Adrenal gland (tissue), 12 donors: ENCODE data around the gene NCK2. TPM values are rescaled to one million over a fixed set of nuclear protein-coding genes. Genes with fewer than 3 reads are reported as not detected.

Experiments used
- DNase-seq, 7 donors: peaks; one replicate each; pipeline ENCODE4 v3.0.0-alpha.2; 2019 to 2020
- H3K27ac ChIP-seq, 5 donors: fragments of 200-600 bp; sonication (generic) in 4 of 5; 1 replicate in 3 of 5; 2 replicates in 2 of 5; pipeline versions ENCODE4 v1.5.1 to v1.8.0; 2016 to 2020; ENCODE audit warnings: mild to moderate bottlenecking in 1 of 5
- H3K27me3 ChIP-seq: fragments of 200-600 bp; 2 replicates; pipeline ENCODE4 v1.8.0; 2021
- H3K36me3 ChIP-seq, 2 donors: fragments of 200-600 bp; replicated peaks in 1 of 2; 1 replicate in 1 of 2; 2 replicates in 1 of 2; pipeline versions ENCODE4 v1.5.1 to v1.8.0; 2018 to 2022
- H3K4me1 ChIP-seq, 2 donors: fragments of 200-600 bp; replicated peaks in 1 of 2; 1 replicate in 1 of 2; 2 replicates in 1 of 2; pipeline versions ENCODE4 v1.5.1 to v1.8.0; 2018 to 2021
- H3K4me3 ChIP-seq, 4 donors: fragments of 200-600 bp; sonication (generic) in 3 of 4; one replicate each; pipeline ENCODE4 v1.5.1; 2016 to 2018
- H3K9me3 ChIP-seq, 3 donors: fragments of 200-600 bp; sonication (generic) in 1 of 3; replicated peaks in 1 of 3; 1 replicate in 2 of 3; 2 replicates in 1 of 3; pipeline versions ENCODE4 v1.5.1 to v1.8.0; 2016 to 2021
- CTCF ChIP-seq, 6 experiments: fragments of 450-650 bp in 4 of 6; fragments of 200-600 bp in 2 of 6; sonication (generic) in 1 of 6; IDR thresholded peaks; 1 replicate in 5 of 6; 2 replicates in 1 of 6; pipeline versions ENCODE4 v1.5.1 to v1.8.0; 2016 to 2021; ENCODE audit warnings: antibody characterized with exemption in 6 of 6, mild to moderate bottlenecking in 2 of 6, moderate library complexity in 1 of 6
- POLR2A ChIP-seq, 2 donors: fragments of 450-650 bp; IDR thresholded peaks; one replicate each; pipeline ENCODE4 v1.6.1; 2017; ENCODE audit warnings: antibody characterized with exemption in 2 of 2, mild to moderate bottlenecking in 2 of 2, moderate library complexity in 1 of 2
- WGBS, 4 donors: extraction: QIAGEN DNeasy Blood & Tissue Kit in 2 of 4; methylation state at CpG; one replicate each; pipeline versions ENCODE4 v1.1.5 to v1.1.7; 2013 to 2017; 5-methylcytosine and 5-hydroxymethylcytosine counted together
- intact Hi-C, 2 donors: fragments of 100-400 bp; cut with DNase I; formaldehyde crosslinking; loops; one replicate each; pipeline versions ENCODE4 v1.14.1 to v1.15.0; 2022 to 2023
- polyA plus RNA-seq, 3 donors: library from polyadenylated mRNA; stranded (reverse); fragments of 200-250 nt in 2 of 3; fragments of 350-450 nt in 1 of 3; fragmentation: Illumina TruSeq in 1 of 3; extraction: RNeasy Lipid Tissue Mini Kit (QIAGEN cat#74804) in 1 of 3; gene quantifications; one replicate each; pipeline ENCODE4 v1.2.3, GENCODE V29; 2013 to 2014
- total RNA-seq, 9 donors: library from RNA; depleted of rRNA in 4 of 9; stranded (reverse); fragments of >200 nt in 4 of 9; fragments of 120-200 nt in 1 of 9; fragmentation: NEBNext Ultra II Directional in 1 of 9; extraction: Animal tissue kit (Norgen Biotek cat#: 25700) in 1 of 9; gene quantifications; one replicate each; pipeline versions ENCODE4 v1.1.0 to v1.2.4, GENCODE V29; 2013 to 2023
- donor health status: healthy with polysubstance abuse.
- donor health status: Bipolar disorder and iron deficiency.
- donor health status: DM: yes; HTN: yes; CAD: no.
- donor health status: DM: no; HTN: no; CAD: no.
- donor health status: DM: no; HTN: no; CAD: no.
- donor health status: DM: yes; HTN: yes; CAD: no.

NCK2 gene
- total and polyA plus RNA-seq, 12 donors: 13.7 to 56.0 (median 37.3) TPM

- Histone ChIP-seq H3K36me3 (no peaks in the 10 kb centered on the region), H3K27me3 (no peaks in the 10 kb centered on the region), H3K27ac (no peak overlapping the region), H3K4me3 (no peak overlapping the region), H3K9me3 (no peaks in the 10 kb centered on the region), H3K4me1 (peaks cover 25 to 71% of the 10 kb centered on the region in 2 donors)
- intact Hi-C loops: no loop called here
- TF ChIP-seq POLR2A (IDR thresholded peaks at IDR 0.05) (no peak), CTCF (IDR thresholded peaks at IDR 0.05) (no peak)
- DNase-seq: no peak
- WGBS, 4 donors: 86 to 91% (median 89%) methylated on average over 7 of the region's 7 CpGs
Measured at GRCh38 chr2:105792561-105792960, 47.8 kb downstream of the NCK2 start.

GRCh38 chr2:105793196-105793975 is 48.7 kb downstream of the NCK2 start:
- 82 to 91% (median 90%) methylated on average over 6 of the region's 6 CpGs for WGBS, 4 donors
- Histone ChIP-seq H3K27ac (no peak overlapping the region), H3K9me3 (no peaks in the 10 kb centered on the region), H3K36me3 (no peaks in the 10 kb centered on the region), H3K4me1 (peaks cover 30 to 72% of the 10 kb centered on the region in 2 donors), H3K4me3 (no peak overlapping the region), H3K27me3 (no peaks in the 10 kb centered on the region)
- TF ChIP-seq CTCF (IDR thresholded peaks at IDR 0.05) (no peak), POLR2A (IDR thresholded peaks at IDR 0.05) (no peak)
- no peak for DNase-seq
- intact Hi-C loops: no loop called here

- DNase-seq: no peak
- Histone ChIP-seq H3K9me3 (no peaks in the 10 kb centered on the region), H3K4me1 (peaks cover 25 to 72% of the 10 kb centered on the region in 2 donors), H3K36me3 (no peaks in the 10 kb centered on the region), H3K27ac (no peak overlapping the region), H3K27me3 (no peaks in the 10 kb centered on the region), H3K4me3 (no peak overlapping the region)
- intact Hi-C loops: no loop called here
- TF ChIP-seq POLR2A (IDR thresholded peaks at IDR 0.05) (no peak), CTCF (IDR thresholded peaks at IDR 0.05) (no peak)
- 64 to 80% (median 77%) methylated on average over 3 of the region's 3 CpGs for WGBS, 4 donors
Measured at GRCh38 chr2:105794926-105795574, 50.3 kb downstream of the NCK2 start.

GRCh38 chr2:105795575-105795934 is 50.8 kb downstream of the NCK2 start:
- H3K27me3 ChIP-seq: no peaks in the 10 kb centered on the region
- H3K4me3 ChIP-seq: no peak overlapping the region
- intact Hi-C loops: no loop called here

More at GRCh38 chr2:105795575-105795934, 50.8 kb downstream of the NCK2 start:
- Histone ChIP-seq H3K4me1 (peaks cover 20 to 72% of the 10 kb centered on the region in 2 donors), H3K36me3 (no peaks in the 10 kb centered on the region), H3K9me3 (no peaks in the 10 kb centered on the region), H3K27ac (no peak overlapping the region)
- TF ChIP-seq POLR2A (IDR thresholded peaks at IDR 0.05) (no peak), CTCF (IDR thresholded peaks at IDR 0.05) (no peak)
- DNase-seq: no peak
- 49 to 68% (median 59%) methylated on average over 9 of the region's 9 CpGs for WGBS, 4 donors
